AG09309 (cell line): ENCODE measurements around the gene ELMO1.

Experiments used
- DNase-seq: peaks from one replicate; pipeline ENCODE4 v3.0.0-alpha.2; 2010; ENCODE audit warnings: low read depth
- H3K4me3 ChIP-seq: 2 replicates; pipeline ENCODE4 v1.5.1; 2011; ENCODE audit warnings: mild to moderate bottlenecking, low read depth, low read length, moderate library complexity; ENCODE audit not compliant: control insufficient read depth
- TF ChIP-seq, protein P1 (sequence below): IDR thresholded peaks from 2 replicates; pipeline ENCODE4 v1.5.1; 2011; ENCODE audit warnings: mild to moderate bottlenecking, low read depth, low read length, inconsistent platforms; ENCODE audit not compliant: insufficient read depth, control insufficient read depth; ENCODE audit errors: missing control alignments

Gene ELMO1

DNA sequence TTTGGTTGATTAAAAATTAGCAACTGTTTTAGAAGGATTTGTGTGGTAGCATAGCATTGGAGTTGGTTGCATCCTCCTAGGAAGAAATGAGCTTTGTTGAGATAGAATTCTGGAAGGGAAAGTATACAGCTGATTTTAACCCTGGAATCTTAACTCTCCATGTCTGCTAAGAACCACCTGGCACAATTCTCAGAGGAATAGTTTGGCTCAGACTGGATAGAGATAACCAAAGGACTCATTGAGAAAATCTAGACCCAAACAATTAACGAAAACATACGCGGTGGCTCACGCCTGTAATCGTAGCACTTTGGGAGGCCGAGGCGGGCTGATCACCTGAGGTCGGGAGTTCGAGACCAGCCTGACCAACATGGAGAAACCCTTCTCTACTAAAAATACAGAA is 625.3 kb downstream of the ELMO1 start:
- TF ChIP-seq, protein P1, sequence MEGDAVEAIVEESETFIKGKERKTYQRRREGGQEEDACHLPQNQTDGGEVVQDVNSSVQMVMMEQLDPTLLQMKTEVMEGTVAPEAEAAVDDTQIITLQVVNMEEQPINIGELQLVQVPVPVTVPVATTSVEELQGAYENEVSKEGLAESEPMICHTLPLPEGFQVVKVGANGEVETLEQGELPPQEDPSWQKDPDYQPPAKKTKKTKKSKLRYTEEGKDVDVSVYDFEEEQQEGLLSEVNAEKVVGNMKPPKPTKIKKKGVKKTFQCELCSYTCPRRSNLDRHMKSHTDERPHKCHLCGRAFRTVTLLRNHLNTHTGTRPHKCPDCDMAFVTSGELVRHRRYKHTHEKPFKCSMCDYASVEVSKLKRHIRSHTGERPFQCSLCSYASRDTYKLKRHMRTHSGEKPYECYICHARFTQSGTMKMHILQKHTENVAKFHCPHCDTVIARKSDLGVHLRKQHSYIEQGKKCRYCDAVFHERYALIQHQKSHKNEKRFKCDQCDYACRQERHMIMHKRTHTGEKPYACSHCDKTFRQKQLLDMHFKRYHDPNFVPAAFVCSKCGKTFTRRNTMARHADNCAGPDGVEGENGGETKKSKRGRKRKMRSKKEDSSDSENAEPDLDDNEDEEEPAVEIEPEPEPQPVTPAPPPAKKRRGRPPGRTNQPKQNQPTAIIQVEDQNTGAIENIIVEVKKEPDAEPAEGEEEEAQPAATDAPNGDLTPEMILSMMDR: no peak
- DNase-seq: no peak
- no peak overlapping the region for H3K4me3 ChIP-seq

DNA sequence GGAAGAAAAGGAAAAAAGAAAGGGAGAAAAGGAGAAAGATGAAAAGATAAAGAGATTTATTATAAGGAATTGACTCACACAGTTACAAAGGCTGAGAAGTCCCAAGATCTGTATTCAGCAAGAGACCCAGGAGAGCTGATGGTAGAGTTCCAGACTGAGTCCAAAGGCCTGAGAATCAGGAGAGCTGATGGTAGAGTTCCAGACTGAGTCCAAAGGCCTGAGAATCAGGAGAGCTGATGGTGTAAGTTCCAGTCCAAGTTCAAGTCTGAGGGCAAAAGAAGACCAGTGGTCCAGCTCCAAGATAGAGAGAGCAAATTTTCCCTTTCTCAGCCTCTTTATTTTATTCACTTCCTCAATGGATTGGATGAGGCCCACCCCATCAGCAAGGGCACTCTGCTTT is 627.0 kb downstream of the ELMO1 start:
- no peak overlapping the region for H3K4me3 ChIP-seq
- no peak for DNase-seq
- TF ChIP-seq, protein P1: no peak

DNA sequence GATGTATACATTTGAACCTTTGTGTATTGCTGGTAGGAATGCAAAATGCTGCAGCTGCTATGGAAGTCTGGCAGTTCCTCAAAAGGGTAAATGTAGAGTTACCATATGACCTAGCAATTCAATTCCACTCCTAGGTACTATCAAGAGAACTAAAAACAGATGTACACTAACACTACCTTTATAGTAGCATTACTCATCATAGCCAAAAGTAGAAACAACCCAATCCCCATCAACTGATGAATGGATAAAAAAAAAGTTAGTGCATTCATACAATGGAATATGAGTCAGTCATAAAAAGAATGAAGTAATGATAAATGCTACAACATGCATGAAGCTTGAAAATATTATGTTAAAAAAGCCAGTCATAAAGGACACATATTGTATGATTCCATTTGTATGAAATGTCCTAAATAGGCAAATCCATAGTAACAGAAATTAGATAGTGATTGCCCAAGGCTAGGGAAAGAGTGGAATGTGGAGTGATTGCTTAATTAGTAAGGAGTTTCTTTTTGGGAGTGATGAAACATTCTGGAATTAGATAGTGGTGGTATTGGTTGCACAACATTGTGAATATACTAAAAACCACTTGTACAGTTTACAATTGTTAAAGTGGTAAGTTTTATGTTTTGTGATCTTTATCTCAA is 628.0 kb downstream of the ELMO1 start:
- no peak overlapping the region for H3K4me3 ChIP-seq
- TF ChIP-seq, protein P1: no peak
- DNase-seq: peak; percentile 14

DNA sequence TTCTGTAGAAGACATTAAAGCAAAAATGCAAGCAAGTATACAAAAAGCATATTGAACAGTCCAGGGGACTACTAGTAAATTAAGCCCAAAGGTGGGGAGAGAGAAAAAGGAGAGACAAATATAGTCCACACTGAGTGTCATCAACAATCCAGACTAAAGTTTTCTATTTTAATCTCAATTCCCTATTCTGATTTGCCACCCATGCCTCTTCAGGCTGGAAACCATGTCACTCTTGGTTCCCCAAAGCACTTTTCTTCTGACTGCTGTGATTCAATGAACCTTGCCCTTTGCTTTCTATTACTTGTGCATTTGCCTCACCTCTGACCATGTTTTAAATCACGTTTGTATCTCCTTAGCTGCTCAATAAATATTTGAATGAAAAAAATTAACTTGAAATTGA is 629.0 kb downstream of the ELMO1 start:
- TF ChIP-seq, protein P1: no peak
- H3K4me3 ChIP-seq: no peak overlapping the region
- no peak for DNase-seq

DNA sequence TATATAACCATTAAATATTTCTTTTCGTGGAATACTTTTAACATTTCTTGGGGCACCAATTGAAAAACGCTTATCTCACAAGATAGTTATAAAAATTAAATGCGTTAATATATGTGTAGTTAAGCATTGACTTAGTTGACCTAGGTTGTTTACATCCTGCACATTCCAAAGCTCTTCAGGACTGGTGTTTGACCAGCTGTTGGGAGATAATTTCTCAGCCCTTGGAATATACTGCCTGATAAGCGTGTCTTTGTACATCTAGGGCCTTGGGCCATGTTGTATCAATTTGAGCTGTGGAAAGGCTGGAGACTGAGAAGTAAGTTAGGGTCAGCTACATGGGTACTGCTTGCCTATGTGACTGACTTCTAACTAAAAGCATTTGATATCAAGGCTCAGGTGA is 634.4 kb downstream of the ELMO1 start:
- no peak for DNase-seq
- TF ChIP-seq, protein P1: no peak
- no peak overlapping the region for H3K4me3 ChIP-seq

DNA sequence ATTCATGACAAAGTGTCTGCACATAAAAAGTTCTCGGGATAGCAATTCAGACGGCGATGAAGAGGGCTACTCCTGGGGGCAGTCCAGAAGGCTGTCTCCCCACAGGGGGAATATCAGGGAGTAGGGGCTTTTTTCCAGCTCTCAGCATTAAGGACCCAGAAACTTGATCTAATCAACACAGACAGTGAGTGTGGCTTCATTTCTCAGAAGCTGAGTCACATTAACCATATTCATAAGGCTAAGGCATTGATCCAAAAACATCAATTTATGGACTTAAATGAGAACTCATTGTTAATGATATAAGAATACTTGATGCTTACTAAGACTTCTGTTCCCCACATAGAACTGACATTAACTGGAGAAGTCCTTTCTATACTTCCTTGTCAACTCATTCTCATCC is 636.9 kb downstream of the ELMO1 start:
- TF ChIP-seq, protein P1: no peak
- H3K4me3 ChIP-seq: no peak overlapping the region
- DNase-seq: no peak
